Upper lobe of left lung (tissue), 6 donors: ENCODE measurements around the gene CPNE5. TPM values are rescaled to one million over a fixed set of nuclear protein-coding genes. Genes with fewer than 3 reads are reported as not detected.

Source experiments
- ATAC-seq, 2 donors: fragments of 200-7000 bp; cut with Tn5 transposase; one replicate each; pipeline ENCODE4 v1.9.1; 2022; ENCODE audit warnings: mild to moderate bottlenecking in 2 of 2, moderate library complexity in 2 of 2; ENCODE audit not compliant: low FRiP score in 2 of 2
- DNase-seq, 2 donors: peaks; one replicate each; pipeline ENCODE4 v3.0.0-alpha.2; 2019 to 2020
- H3K27ac ChIP-seq, 4 donors: fragments of 200-600 bp; sonication (generic); one replicate each; pipeline ENCODE4 v1.5.1; 2016 to 2019
- H3K27me3 ChIP-seq, 4 donors: fragments of 200-600 bp; sonication (generic); one replicate each; pipeline ENCODE4 v1.5.1; 2017 to 2019
- H3K36me3 ChIP-seq, 4 donors: fragments of 200-600 bp; sonication (generic); one replicate each; pipeline ENCODE4 v1.5.1; 2016 to 2019
- H3K4me1 ChIP-seq, 4 donors: fragments of 200-600 bp; sonication (generic); one replicate each; pipeline ENCODE4 v1.5.1; 2018 to 2019
- H3K4me3 ChIP-seq, 4 donors: fragments of 200-600 bp; sonication (generic); one replicate each; pipeline ENCODE4 v1.5.1; 2017 to 2019; ENCODE audit warnings: mild to moderate bottlenecking in 2 of 4, moderate library complexity in 1 of 4
- H3K9me3 ChIP-seq, 4 donors: fragments of 200-600 bp; sonication (generic); one replicate each; pipeline ENCODE4 v1.5.1; 2018 to 2019
- CTCF ChIP-seq, 6 experiments: fragments of 450-650 bp in 4 of 6; fragments of 200-600 bp in 2 of 6; sonication (generic) in 2 of 6; IDR thresholded peaks; one replicate each; pipeline ENCODE4 v1.5.1; 2016 to 2019; ENCODE audit warnings: antibody characterized with exemption in 6 of 6
- EP300 ChIP-seq, 4 donors: sonication (generic); formaldehyde crosslinking; IDR thresholded peaks; one replicate each; pipeline ENCODE4 v1.5.1; 2017; ENCODE audit warnings: antibody characterized with exemption in 4 of 4, control low read depth in 2 of 4
- POLR2A ChIP-seq, 4 donors: fragments of 450-650 bp; IDR thresholded peaks; one replicate each; pipeline ENCODE4 v1.5.1; 2016 to 2017; ENCODE audit warnings: antibody characterized with exemption in 4 of 4, mild to moderate bottlenecking in 2 of 4
- POLR2AphosphoS5 ChIP-seq, 2 donors: sonication (generic); formaldehyde crosslinking; IDR thresholded peaks; one replicate each; pipeline ENCODE4 v1.5.1; 2017; ENCODE audit warnings: antibody characterized with exemption in 2 of 2
- WGBS, 2 donors: methylation state at CpG; one replicate each; pipeline ENCODE4 v1.1.5; 2017 to 2018; 5-methylcytosine and 5-hydroxymethylcytosine counted together
- total RNA-seq, 6 donors: library from RNA; depleted of rRNA in 4 of 6; stranded (reverse); fragments of >200 nt in 4 of 6; gene quantifications; one replicate each; pipeline versions ENCODE4 v1.1.0 to v1.2.1, GENCODE V29; 2016 to 2021
- donor health status: DM: no; HTN: no; CAD: no; lungs with moderate emphysema.
- donor health status: DM: no; HTN: yes; CAD: no; lungs with severe emphysema.

CPNE5 gene
- total RNA-seq, 6 donors from 2014 or later: 0.89 to 5.4 (median 2.5) TPM

GRCh38 chr6:36863670-36864540 is 24.7 kb upstream of the CPNE5 start:
- no peak for DNase-seq
- no peak for ATAC-seq
- TF ChIP-seq POLR2A (IDR thresholded peaks at IDR 0.05) (no peak), EP300 (IDR thresholded peaks at IDR 0.05) (no peak), POLR2AphosphoS5 (IDR thresholded peaks at IDR 0.05) (no peak), CTCF (IDR thresholded peaks at IDR 0.05) (no peak)
- Histone ChIP-seq H3K4me3 (no peak overlapping the region), H3K9me3 (no peaks in the 10 kb centered on the region), H3K27me3 (no peaks in the 10 kb centered on the region), H3K4me1 (peaks cover 0 to 4% (median 3%) of the 10 kb centered on the region in 4 donors), H3K36me3 (peaks cover 0 to 13% (median 3%) of the 10 kb centered on the region in 4 donors), H3K27ac (no peak overlapping the region)
- WGBS, 2 donors: 88 to 90% methylated on average over 12 of the region's 12 CpGs

GRCh38 chr6:36862848-36863382 is 23.7 kb upstream of the CPNE5 start:
- H3K9me3 ChIP-seq: no peaks in the 10 kb centered on the region
- TF ChIP-seq POLR2AphosphoS5 (IDR thresholded peaks at IDR 0.05) (no peak), EP300 (IDR thresholded peaks at IDR 0.05) (no peak), CTCF (IDR thresholded peaks at IDR 0.05) (no peak), POLR2A (IDR thresholded peaks at IDR 0.05) (no peak)
- H3K27ac ChIP-seq: no peak overlapping the region
- H3K4me3 ChIP-seq: no peak overlapping the region
- H3K27me3 ChIP-seq: no peaks in the 10 kb centered on the region
- DNase-seq (no peak), ATAC-seq (no peak)
- WGBS, 2 donors: 90% methylated on average over 4 of the region's 4 CpGs
- peaks cover 0 to 12% (median 3%) of the 10 kb centered on the region in 4 donors for H3K36me3 ChIP-seq
- peaks cover 0 to 4% (median 3%) of the 10 kb centered on the region in 4 donors for H3K4me1 ChIP-seq

GRCh38 chr6:36862164-36862847 is 23.1 kb upstream of the CPNE5 start:
- Histone ChIP-seq H3K4me1 (peaks cover 0 to 4% (median 3%) of the 10 kb centered on the region in 4 donors), H3K9me3 (no peaks in the 10 kb centered on the region), H3K27ac (no peak overlapping the region), H3K27me3 (no peaks in the 10 kb centered on the region), H3K36me3 (peaks cover 0 to 12% (median 3%) of the 10 kb centered on the region in 4 donors), H3K4me3 (no peak overlapping the region)
- DNase-seq: no peak
- TF ChIP-seq EP300 (IDR thresholded peaks at IDR 0.05): no peak
- no peak for TF ChIP-seq CTCF (IDR thresholded peaks at IDR 0.05)
- TF ChIP-seq POLR2A (IDR thresholded peaks at IDR 0.05): no peak
- no peak for TF ChIP-seq POLR2AphosphoS5 (IDR thresholded peaks at IDR 0.05)
- ATAC-seq: no peak
- WGBS, 2 donors: 88% methylated on average over 8 of the region's 8 CpGs

GRCh38 chr6:36860126-36860525 is 20.9 kb upstream of the CPNE5 start:
- Histone ChIP-seq H3K36me3 (peaks cover 0 to 25% (median 11%) of the 10 kb centered on the region in 4 donors), H3K27me3 (no peaks in the 10 kb centered on the region), H3K9me3 (no peaks in the 10 kb centered on the region), H3K4me3 (no peak overlapping the region), H3K4me1 (no peaks in the 10 kb centered on the region), H3K27ac (no peak overlapping the region)
- ATAC-seq (no peak), DNase-seq (no peak)
- TF ChIP-seq CTCF (IDR thresholded peaks at IDR 0.05) (no peak), POLR2A (IDR thresholded peaks at IDR 0.05) (no peak), EP300 (IDR thresholded peaks at IDR 0.05) (no peak), POLR2AphosphoS5 (IDR thresholded peaks at IDR 0.05) (no peak)
- WGBS, 2 donors: 84 to 93% methylated on average over 7 of the region's 7 CpGs
